Frontal cortex (tissue), 4 donors: ENCODE results near the gene ADAM8. TPM values are rescaled to one million over a fixed set of nuclear protein-coding genes. Genes with fewer than 3 reads are reported as not detected.

Experiments used
- DNase-seq, 2 donors: peaks; one replicate each; pipeline ENCODE4 v3.0.0; 2012; ENCODE audit warnings: low spot score in 2 of 2
- FAIRE-seq: peaks from 2 replicates; lab custom pipeline; 2012; peaks lifted over from hg19 to GRCh38; lab: Jason Lieb, UNC
- total RNA-seq: library from RNA; depleted of rRNA; stranded (reverse); fragments of >200 nt; gene quantifications from one replicate; pipeline ENCODE4 v1.2.3, GENCODE V29; 2014
- donor health status: control.
- donor health status: control.
- donor health status: control.

The ADAM8 gene
- total RNA-seq, 1 donor from 2014 or later, result 1.2 TPM

DNA sequence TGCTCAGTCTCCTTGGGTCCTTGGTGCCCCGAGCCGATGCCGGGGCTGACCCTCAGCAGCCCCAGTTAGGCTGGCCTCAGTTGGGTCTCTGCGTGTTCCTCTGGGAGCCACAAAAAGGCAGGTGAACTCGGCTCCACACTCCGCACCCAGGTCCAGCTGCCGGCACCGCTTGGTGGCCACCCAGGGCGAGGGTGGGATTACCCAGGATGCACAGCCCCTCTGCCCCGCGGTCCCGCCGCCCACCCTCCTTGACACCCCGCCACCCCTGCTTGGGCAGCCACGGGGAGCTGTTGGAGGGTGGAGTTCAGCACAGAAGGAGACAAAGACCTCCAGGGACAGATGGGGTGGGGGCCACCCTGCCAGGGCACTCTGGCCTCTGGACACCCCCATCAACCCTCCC is 21.3 kb downstream of the ADAM8 start:
- DNase-seq, result no peak
- FAIRE-seq, result no peak

DNA sequence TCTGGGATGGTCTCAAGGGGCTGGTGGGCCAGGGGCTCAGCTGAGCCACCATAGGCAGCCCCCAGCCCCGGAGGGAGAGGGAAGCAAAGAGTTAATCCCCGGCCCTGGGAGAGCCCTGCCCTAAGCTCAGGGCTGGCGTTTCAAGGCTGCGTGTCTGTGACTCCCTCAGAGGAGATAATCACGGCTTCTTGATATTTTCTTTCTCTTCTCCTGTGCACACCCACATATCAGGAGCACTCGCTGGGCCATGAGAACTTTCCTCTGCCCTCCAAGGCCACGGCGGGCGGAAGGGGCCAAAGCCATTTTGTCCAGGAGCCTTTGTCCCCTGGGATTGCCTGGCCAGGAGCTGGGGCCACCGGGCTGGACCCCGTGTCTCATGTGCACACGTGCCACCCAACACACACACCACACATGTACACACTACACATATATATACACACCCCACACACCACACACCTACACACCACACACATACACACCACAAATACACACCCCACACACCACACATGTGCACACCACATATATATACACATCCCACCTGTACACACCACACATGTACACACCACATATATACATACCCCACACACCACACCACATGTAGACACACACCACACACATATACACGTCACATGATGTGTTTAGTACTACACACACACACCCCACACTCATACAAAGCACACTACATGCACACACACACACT is 22.1 kb downstream of the ADAM8 start:
- DNase-seq, result no peak

DNA sequence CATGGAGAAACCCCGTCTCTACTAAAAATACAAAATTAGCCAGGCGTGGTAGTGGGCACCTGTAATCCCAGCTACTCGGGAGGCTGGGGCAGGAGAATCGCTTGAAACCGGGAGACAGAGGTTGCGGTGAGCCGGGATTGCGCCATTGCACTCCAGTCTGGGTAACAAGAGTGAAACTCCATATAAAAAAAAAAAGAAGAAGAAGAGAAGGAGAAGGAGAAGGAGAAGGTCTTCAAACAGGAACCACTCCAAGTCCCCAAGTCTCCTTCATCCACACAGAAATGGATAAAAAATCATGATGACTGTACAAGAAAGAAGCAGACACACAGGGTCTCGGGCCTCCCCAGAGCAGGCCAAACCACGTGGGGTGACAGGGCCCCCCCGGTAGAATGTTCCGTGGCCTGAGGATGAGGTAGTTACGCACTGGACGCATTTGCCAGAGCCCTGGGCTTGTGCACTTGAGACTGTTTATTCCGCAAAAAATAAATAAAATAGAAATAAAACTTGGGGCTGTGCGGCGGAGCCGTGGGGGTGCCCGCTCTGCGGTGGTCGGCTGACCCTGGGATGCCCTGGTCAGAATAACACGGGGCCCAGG is 23.2 kb downstream of the ADAM8 start:
- FAIRE-seq (no peak), DNase-seq (no peak)

More for the DNA sequence above, 22.1 kb downstream of the ADAM8 start:
- FAIRE-seq, result no peak

DNA sequence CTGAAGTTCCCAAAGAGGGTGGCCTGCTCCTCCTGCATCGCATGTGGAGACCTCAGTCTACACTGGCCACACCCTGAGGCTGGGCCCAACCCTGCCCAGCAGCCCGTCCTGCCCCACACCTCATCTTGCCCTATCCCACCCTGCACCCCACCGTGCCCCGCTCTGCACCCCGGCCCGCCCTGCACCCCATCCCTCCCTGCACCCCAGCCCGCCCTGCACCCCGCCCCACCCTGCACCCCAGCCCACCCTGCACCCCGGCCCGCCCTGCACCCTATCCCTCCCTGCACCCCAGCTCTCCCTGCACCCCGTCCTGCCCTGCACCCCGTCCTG is 24.5 kb downstream of the ADAM8 start:
- FAIRE-seq, result no peak
- DNase-seq, result no peak

DNA sequence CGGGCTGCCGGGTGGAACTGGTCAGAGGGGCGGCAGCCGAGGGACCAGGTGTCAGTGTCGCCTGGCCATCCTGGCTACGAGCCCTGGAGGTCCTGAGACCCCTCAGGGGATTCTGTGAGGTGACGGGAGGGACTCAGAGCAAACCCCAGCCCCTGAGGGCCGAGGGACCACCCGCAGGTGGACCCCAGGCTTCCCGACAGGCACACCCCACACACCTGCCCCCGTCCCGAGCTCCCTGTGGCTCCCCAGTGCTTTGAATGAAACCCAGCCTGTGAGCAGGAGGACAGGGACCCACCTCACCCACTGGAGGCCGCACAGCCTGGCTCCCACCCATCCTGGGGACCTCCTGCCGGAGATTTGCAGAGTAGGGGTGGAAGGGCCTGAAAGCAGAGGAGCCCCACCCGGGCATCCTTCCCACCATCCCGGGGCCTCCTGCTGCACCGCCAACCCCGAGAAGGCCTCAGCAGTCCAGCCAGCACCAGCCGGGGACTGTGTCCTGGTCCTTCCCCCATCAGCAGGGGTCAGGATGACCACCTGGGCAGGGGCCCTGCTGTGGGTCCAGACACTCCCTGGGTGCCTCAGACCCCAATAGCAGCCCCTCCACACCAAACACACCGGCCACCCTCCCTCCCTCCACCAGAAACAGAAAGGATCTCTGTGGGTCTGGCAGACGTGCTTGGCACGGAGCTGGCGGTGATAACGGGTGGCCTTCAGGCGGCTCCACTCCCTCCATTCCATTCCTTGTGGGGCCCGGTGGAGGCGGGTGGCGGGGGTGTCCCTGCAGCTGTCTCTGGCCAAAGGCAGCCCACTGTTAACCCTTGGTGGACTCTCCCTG is 25.1 kb downstream of the ADAM8 start:
- FAIRE-seq (no peak), DNase-seq (no peak)

DNA sequence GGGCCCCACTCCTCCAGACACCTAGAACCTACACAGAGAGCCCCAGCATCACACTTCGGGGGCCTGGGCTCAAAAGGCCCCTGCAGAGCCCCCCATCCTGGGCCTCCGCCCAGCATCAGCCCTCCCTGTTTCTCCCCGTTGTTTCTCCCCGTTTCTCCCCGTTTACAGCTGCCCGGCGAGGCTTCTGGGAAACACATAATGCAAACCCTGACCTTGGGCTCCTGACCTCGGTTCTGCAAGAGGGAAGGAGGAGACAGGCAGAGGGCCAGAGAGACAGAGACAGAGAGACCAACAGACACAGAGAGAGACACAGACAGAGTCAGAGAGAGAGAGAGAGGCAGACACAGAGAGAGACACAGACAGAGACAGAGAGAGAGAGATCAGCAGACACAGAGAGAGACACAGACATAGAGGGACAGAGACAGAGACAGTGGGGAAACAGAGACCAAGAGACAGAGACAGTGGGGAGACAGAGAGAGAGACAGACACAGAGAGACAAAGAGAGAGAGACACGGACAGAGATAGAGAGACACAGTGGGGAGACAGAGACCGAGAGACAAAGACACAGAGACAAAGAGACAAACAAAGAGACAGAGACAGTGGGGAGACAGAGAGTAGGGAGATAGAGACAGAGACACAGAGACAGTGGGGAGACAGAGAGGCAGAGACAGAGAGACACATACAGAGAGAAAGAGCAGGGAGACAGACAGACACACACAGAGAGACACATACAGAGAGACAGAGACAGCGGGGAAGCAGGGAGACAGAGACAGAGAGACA is 26.5 kb downstream of the ADAM8 start:
- no peak for FAIRE-seq

DNA sequence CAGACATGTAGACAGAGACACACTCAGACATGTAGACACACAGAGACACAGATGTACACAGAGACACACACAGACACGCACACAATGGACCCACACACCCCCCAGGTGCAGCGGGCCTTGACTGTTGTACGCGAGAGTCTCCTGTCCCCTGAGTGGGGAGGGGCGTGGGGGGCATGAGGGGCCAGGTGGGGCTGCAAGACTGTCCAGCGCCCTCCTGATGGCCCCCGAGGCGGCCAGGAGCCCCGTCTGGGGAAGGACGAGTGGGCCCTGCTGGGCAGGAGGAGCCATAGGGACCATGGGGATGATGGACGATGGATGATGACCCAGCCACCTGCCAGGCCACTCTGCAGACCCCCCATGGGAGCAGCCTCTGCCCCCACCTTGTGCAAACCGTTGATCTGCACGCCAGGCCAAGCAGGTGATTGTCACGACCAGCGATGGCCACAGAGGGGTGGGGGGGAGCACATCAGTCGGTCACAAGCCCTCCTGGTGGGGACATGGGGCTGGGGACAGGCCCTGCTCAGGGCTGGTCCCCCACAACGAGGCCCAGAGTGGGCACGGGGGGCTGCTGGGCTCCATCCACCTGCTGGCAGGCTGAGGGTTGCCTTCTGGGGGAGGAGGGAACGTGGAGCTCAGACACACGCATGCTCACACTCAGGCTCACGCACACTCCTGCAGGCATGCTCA is 27.4 kb downstream of the ADAM8 start:
- FAIRE-seq (no peak), DNase-seq (no peak)

More for the DNA sequence above, 26.5 kb downstream of the ADAM8 start:
- no peak for DNase-seq

DNA sequence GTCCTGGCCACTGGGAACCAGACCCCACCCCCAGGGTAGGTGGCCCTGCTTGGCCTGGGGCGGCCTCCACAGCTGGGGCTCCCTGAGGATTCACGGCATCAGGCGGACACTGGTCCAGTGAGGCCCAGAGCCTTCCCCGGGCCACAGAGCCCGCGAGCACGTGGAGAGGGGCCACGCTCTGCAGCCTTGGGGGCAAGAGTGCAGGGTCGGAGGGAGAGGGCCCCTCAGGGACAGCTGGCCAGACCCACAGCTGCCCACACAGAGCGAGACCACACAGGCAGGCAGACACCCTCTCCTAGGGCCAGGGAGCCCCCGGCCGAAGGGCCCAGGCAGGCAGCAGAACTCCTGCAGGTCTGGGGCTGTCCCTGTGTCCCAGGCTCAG is 28.3 kb downstream of the ADAM8 start:
- FAIRE-seq (no peak), DNase-seq (no peak)

DNA sequence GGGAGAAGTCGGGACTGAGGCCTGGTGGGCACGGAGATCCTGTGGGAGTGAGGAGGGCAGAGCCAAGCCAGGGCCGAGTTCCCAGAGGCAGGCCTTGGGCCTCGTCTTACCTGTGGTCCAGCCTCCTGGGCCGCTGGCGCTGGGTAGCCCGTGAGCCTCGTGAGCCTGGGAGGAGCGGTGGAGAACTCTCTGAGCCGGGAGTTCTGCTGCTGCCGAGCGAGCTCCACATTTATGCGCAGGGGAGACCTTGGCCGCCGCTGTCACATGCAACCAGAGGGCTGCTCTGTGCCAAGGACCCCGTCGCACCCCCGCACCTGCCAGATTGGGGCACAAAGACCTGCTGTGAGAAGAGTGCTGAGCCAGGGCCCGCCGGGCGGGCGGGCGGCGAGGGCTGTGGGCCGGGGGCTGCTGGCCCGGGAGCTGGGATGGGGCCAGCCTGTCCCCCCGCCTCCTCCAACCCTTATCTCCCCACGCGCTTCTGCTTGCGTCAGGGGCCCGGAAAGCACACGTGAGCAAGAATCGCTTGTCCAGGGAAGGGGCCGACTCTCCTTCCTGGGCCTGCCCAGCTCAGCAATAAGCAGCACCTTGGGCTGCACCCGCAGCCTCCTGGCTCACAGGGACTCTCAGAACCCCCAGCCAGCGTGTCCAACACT is 28.9 kb downstream of the ADAM8 start:
- DNase-seq, result no peak
- no peak for FAIRE-seq

DNA sequence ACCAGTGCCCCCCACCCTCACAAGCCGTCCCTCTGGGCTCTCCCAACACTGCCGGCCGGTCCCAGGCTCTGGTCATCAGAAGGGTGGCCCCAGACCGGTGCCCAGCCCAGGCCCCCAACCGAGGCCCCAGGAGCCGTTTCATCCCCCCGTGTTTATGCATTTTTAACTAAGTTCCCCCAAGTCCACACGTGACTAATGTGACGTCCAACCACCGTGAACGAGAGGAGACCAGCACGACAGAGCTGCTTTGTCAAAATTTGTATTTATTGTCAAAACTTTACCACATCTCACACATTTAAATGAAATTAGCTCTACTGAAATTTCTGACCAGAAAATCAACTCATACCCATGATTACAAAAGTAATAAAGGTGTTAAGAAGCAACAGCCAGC is 30.4 kb downstream of the ADAM8 start:
- no peak for FAIRE-seq

DNA sequence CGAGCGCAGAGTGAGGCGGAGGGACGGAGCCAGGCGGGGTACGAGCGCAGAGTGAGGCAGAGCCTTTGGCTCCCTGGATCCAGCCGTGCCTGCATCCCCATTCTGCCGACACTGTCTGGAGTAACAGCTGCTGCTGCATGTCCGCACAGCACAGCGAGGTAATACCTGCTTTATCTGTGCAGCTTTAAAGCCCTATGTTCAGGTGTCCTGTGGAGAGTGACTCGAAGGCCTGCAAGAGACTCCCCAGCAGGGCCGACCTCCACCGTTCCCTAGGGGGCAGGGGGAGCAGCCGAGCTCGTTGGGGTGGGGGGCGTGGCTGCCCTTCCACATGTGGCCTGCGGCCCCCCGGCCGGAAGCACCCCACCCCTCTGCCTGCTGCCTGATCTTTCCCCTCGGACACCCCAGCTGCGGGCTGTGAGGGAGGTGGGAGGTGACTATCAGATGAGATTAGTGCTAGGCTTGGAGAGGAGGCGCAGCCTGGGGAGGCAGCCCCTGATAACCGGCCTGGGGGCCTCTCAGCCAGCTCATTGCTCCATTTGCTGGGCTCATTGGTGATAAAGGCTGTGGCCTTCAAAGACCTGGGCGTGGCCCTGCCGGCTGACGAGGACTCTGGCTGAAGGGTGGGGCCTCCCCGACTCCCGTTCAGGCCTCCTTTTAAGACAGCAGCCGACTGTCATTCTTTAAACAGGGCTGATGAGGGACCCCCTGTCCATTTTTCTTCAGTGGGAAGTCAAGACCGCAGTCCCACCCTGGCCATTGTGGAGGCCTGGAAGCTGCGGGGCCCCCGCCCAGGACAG is 31.0 kb downstream of the ADAM8 start:
- DNase-seq, result no peak
- FAIRE-seq, result no peak

More for the DNA sequence above, 30.4 kb downstream of the ADAM8 start:
- DNase-seq, result no peak

DNA sequence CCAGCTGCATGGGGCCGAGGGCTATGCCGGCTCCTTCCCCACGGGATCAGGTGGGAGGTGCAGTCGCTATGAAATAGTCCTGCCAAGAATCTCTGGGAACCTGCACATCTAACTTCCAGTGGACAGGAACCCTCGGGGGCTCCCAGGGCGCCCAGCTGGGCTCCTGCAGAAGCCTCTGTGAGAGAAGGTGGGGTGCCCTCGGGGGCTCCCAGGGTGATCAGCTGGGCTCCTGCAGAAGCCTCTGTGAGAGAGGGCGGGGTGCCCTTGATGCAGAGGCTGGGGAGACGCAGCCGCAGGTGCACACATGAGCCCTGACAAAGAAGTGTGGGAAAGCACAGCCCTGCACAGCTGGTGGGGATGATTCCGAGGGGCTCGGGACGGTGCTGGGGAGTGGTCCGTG is 33.1 kb downstream of the ADAM8 start:
- no peak for FAIRE-seq

DNA sequence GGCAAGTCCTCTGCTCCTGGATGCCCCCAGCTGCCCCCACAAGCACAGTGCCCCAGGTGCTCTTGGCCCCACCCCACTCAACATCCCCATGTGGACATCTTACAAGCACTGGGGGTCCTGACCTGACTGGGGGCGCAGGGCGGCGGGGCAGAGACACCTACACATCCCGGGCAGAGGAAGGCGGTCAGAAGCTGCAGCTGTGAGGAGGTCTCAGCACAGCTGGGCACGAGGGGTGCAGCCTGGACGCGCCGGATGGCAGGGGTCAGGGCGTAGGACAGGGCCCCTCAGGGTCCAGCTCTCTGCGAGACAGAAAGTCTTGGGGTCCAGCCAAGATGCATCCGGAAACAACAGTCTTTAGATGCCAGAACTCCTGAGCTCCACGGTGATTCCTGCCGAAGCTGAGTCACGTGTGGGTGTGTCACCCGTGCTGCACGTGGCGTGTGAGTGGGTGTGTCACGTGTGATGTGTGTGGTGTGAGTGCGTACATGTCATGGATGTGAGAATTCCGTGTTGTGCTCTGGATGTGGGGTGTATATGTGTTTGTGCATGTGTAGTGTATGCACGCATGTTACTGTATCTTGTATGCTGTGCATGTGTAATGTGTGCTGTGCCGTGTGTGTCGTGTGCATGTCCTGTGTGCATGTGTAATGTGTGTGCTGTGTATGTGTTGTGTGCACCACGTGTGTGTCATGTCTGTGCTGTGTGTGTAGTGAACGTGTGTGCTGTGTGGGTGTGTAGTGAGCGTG is 33.9 kb downstream of the ADAM8 start:
- FAIRE-seq, result no peak
- no peak for DNase-seq

More for the DNA sequence above, 33.1 kb downstream of the ADAM8 start:
- no peak for DNase-seq

DNA sequence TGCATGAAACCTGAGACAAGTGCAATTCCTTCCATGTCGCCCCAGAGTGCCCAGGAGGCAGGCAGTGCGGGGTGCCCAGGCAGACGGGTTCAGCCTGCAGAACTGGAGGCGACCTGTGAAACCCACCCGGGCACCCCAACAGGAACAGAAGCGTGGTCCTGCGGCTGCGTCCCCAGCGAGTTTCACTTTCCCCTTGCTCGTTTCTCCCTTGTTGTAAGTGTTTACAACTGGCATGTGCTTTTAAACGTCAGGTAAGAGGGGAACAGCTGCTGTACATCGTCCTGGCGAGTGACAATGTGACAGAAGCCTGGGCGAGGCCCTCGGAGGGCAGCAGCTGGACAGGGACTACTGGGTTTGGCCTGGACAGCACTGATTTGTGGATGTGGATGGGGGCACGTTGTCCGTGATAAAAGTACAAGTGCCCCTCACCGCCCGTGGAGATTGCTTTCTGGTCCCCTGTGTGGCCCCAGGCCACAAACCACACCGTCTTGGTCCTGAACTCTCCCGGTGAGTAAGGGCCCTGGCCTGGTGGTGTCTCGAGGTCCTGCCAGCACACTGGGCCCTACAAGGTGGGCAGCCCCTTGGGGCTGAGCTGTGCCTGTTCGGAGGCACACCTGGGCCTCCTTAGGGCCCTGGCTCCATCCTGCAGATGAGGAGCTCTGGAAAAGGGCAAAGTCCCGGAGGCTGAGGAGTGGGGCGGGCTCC is 35.0 kb downstream of the ADAM8 start:
- no peak for FAIRE-seq
- DNase-seq, result no peak

DNA sequence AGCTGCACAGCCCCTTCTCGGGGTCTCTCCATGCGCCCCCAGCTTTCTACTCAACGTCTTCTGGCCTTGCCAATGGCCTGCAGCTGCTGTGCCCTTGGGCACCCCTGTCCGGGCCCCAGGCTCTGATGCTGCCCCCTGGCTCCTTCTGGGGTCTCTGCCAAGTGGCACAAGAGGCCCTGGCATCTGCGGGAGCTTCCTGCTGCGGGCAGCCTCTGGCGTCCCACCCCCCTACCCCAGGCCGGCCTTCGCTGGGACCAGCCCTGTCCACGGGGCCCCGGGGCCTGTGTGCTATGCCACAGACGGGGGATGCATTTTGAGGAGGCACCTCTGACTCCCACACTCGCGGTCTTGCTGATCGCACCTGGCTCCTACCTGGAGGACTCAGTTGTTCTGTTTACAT is 36.7 kb downstream of the ADAM8 start:
- DNase-seq (no peak), FAIRE-seq (no peak)

DNA sequence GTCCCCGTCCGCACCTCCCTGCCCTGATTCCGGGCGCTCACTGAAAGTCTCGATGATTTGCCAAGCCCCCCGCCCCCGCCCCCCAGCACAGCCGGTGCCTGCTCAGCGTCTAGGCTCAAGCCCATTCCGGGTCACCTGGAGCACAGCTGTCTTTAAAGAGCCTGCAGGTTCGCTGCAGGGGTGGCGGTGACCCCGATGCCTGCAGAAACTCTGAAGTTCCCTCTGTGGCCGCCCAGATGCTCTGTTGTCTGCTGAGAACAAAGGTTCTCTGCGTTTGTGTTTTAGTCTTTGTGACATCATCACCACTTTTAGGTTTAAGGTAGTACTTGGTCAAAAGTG is 38.2 kb downstream of the ADAM8 start:
- DNase-seq, result no peak
- no peak for FAIRE-seq
